IPS DF 4.7 (cell line): ENCODE data around the gene LCK.
"Not testable (repeated sequence)": the region's sequence is repeated elsewhere in the genome, so short reads cannot be mapped to it uniquely, and the experiment has no call there.

ENCODE experiments used
- DNase-seq: peaks from one replicate; pipeline ENCODE4 v3.0.0-alpha.2; 2013; ENCODE audit warnings: low spot score; ENCODE audit errors: extremely low read depth

The LCK gene

DNA sequence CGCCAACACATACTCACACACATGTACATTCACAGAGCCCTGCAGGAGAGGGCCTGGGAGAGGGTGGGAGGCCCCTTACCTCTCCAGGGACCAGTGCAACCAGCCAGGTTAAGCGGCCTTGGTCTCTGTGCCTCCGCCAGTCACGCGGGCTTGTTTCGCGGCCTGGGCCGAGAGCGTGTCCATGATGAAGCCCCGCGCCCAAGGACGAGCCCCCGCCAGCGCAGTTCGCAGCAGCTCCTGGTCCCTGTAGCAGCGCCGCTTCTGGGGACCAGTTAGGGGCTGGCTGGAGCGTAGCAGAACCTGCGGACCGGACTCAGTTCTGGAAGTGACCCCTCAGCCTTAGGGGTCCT lies 11.3 kb upstream of the LCK start:
- no peak for DNase-seq

- DNase-seq = peak; percentile 68
Observed at GRCh38 chr1:32240140-32240951, 10.7 kb upstream of the LCK start.

DNA sequence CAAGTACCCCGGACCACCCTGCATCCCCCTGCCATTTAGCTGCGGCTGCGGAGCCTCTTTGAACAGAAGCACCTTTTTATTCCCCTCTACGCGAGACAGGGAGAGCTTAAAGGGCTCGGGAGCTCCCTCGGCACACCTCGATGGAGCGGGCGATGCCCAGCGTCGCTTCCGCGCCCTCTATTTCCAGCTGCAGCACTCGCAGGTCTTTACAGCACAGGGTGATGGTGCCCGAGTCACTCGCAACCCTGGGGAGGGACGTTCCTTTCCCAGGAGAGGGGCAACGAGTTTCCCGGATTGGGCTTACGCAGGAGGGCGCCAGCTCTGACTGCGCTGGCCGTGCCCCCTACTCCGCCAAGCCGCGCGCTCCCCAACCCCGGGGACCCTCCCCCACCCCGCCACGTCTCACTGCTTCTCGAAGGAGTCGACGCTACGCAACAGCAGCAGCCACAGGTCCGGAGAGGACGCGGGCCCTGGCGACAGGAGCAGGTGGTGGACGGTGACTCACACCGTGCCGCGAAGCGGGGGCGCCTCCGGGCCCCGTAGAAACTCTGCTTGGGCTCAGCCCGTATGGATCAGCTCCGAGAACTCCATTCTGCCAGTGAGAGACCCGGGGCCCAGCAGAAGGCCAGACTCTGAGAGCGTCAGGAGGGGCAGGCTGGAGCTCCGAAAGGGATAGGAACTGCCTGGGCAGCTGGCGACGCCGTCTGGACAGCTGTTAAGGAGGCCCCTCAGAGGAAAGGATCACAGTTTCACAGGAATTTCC lies 9.9 kb upstream of the LCK start:
- DNase-seq = no peak

GRCh38 chr1:32242341-32242851 lies 8.7 kb upstream of the LCK start:
- DNase-seq = no peak

DNA sequence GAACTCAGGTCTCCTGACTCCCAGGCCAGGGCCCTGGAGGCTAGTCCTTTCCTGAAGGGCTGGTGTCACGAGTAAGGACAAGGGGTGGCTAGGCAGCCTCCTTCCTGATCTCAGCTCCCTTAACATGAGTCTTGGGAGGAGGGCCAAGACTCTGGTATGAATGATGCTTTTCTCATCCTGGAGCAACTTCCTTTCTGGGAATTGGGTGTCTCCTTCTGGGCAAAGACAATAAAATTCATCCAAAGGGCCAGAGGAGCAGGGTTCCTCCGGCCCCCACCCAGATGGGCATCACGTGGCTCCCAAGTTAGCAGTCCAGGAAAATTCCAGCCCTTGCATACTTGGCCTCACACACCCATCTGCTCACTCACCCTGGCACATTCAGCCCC lies 4.2 kb upstream of the LCK start, which contains the start of gene FAM167B:
Gene FAM167B (plus strand): TSS at position 335 of the 386 bp plus-strand sequence. CDS start 200 bp downstream, outside the sequence.
- no peak for DNase-seq

- no peak for DNase-seq
Observed at GRCh38 chr1:32247452-32247851, 3.6 kb upstream of the LCK start.

DNA sequence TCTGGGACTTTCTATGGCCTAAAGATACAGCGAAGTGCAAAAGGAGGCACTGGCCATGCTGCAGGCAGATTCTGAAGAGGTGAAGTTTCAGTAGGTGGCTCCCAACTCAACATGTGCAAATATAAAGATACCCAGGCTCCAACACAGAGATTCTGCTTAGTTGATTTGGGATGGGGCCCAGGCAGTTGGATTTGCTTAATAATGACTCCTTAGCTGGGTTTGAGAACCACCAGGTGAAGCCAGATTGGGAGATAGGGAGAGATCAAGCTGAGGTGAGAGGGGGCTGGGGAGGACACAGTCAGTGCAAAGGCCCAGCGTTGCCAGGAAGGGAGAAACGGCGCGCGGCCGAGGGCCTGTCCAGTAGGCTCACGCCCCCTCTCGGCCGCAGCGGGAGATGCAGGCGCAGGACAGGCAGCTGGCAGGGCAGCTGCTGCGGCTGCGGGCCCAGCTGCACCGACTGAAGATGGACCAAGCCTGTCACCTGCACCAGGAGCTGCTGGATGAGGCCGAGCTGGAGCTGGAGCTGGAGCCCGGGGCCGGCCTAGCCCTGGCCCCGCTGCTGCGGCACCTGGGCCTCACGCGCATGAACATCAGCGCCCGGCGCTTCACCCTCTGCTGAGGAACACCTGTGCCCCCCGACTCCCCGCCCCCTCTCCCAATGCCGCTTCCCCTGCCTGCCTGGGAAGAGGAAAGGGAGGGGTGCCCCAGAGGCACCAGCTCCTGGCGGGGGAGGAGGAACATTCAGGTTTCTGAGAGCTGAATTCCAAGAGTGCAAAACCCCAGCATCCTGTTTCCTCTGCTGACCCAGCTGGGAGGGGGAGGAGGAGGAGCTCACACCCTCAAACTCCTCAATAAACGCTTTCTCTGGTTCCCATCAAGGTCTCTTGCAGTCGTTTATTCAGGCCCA lies 2.8 kb upstream of the LCK start:
- DNase-seq = peak; percentile 79

- DNase-seq = no peak
Observed at GRCh38 chr1:32249831-32250525, 1.1 kb upstream of the LCK start.

GRCh38 chr1:32255072-32256071 lies 4.3 kb downstream of the LCK start:
- DNase-seq = no peak

DNA sequence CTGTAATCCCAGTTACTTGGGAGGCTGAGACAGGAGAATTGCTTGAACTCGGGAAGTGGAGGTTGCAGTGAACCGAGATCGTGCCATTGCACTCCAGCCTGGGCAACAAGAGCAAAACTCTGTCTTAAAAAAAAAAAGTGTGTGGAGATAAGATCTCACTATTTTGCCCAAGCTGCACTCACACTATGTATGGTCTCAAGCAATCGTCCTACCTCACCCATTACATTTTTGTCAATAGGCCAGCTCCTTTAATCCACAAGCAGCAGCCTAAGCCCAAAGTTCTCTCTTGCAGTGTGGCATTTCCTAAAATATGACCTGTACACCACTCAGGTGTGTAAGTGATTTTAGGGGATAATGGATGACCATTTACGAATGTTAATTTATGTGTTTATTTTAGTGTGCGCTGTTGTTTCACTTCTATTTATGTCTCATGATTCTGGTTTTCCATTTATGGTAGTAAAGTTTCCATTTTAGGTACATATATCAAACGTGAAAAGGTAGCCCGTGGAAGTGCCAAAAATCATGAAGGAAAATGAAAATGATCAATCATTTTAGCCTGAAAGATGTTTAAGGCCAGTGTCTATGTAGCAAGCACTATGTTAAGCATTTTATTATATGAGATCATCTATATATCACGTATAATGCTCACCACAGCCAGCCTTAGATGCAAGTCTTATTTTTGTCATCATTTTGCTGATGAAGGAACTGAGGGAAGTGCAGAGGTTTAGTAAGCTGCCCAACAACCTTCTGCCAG lies 5.6 kb downstream of the LCK start:
- DNase-seq = no peak

DNA sequence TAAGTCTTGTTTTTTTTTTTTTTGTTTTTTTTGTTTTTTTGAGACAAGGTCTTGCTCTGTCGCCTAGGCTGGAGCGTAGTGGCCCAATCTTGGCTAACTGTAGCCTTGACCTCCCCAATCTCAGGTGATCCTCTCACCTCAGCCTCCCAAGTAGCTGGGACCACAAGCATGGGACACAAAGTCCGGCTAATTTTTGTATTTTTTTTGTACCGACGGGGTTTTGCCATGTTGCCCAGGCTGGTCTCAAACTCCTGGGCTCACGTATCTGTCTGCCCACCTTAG lies 6.1 kb downstream of the LCK start:
- no peak for DNase-seq

DNA sequence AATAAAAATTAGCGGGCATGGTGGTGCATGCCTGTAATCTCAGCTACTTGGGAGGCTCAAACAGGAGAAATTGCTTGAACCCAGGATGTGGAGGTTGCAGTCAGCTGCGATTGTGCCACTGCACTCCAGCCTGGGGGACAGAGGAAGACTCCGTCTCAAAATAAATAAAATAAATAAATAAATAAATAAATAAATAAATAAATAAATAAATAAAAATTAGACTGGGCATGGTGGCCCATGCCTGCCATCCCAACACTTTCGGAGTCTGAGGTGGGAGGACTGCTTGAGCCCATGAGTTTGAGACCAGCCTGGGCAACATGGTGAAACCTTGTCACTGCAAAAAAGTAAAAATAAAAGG lies 12.2 kb downstream of the LCK start:
- not testable (repeated sequence) for DNase-seq

GRCh38 chr1:32263744-32264143 lies 12.7 kb downstream of the LCK start:
- no peak for DNase-seq

GRCh38 chr1:32265846-32266245 lies 14.8 kb downstream of the LCK start:
- no peak for DNase-seq

DNA sequence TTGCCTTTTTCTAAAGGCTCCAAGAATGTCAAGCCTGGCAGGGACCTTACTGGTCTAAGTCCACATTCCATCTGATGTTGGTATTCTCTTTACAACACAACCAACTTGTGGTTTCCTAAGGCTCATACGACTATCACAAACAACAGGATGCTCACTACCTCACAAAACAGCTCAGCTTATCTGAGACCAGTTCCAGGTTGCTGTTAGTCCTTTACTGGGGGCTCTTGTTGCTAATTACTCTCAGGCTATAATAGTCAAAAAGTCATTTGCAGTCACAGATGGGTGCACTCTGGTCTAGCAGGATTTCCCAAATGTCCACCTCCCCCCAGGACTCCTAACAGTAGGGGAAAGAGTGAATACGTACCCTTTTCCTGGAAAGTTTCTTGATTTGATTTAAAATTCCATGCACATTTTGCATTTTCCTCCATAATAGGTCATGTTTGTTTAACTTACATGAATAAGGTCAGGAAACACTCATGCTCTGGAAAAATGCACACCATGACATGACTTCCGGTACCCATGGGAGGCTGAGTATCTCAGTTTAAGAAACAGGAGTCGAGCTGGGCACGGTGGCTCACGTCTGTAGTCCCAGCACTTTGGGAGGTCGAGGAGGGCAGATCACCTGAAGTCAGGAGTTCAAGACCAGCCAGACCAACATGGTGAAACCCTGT lies 16.0 kb downstream of the LCK start:
- DNase-seq = no peak

DNA sequence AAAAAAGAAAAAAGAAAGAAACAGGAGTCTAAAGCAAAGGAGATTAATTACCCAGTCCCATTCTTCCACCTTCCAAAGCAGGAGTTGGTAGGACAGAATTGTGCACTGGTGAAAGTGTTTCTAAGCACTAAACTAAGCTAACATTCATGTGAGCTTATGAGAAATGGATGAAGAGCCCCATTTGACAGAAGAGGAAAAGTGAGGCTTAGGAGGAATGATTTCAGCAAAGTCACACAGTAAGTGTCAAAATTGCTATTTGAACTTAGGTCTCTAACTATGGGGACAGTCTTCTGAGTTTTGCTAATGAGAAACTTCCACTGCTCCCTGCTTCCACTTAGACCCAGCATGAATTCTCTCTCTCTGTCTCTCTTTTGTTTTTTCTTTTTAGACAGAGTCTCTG lies 18.7 kb downstream of the LCK start:
- no peak for DNase-seq

GRCh38 chr1:32272557-32273390 lies 21.7 kb downstream of the LCK start:
- DNase-seq = no peak
